ENCODE measurements around the gene CCDC159. TPM values are rescaled to one million over a fixed set of nuclear protein-coding genes. Genes with fewer than 3 reads are reported as not detected.
"Not testable (repeated sequence)": the region's sequence is repeated elsewhere in the genome, so short reads cannot be mapped to it uniquely, and the experiment has no call there.

Gene CCDC159
- total RNA-seq, 1 experiment from 2014 or later = 18.2 TPM

GRCh38 chr19:11377756-11378155, 31.4 kb downstream of the CCDC159 start:
- no peaks in the 10 kb centered on the region for H3K9me3 Mint-ChIP-seq (ENCODE audit: unreplicated experiment)
- POLR2A ChIA-PET = interaction anchor here (0.6 to 5.6 kb wide), 12 partner anchors 9 to 1344 kb away, joined by 3 to 88 read pairs (median 3); partner anchors contain the start of genes CCDC159, ELOF1, ODAD3 and PRKCSH
- no peaks in the 10 kb centered on the region for H3K27me3 Mint-ChIP-seq (ENCODE audit: insufficient read depth, unreplicated experiment)
- intact Hi-C loops (cut with micrococcal nuclease) = no loop called here
- no peaks in the 10 kb centered on the region for H3K36me3 Mint-ChIP-seq (ENCODE audit: insufficient read depth, unreplicated experiment)
- no TSS peak for BruUV-seq (replicated peaks)
- peak overlapping the region; percentile 69 for H3K27ac Mint-ChIP-seq (ENCODE audit: low read depth, unreplicated experiment)
- peaks cover 35% of the 10 kb centered on the region for H3K4me1 Mint-ChIP-seq (ENCODE audit: insufficient read depth, unreplicated experiment)
- CTCF ChIA-PET = interaction anchor here (0.5 to 1.8 kb wide), 11 partner anchors 11 to 225 kb away, joined by 3 to 6 read pairs (median 3); partner anchors contain the start of gene RAB3D
- peak overlapping the region; percentile 58 for H3K4me3 Mint-ChIP-seq (ENCODE audit: unreplicated experiment)
- no peak for TF ChIP-seq CTCF (IDR thresholded peaks at IDR 0.05; ENCODE audit: unreplicated experiment)
- peak; percentile 44 for DNase-seq (ENCODE audit: unreplicated experiment)

- peak; percentile 12 for TF ChIP-seq CTCF (IDR thresholded peaks at IDR 0.05; ENCODE audit: unreplicated experiment)
- ChIA-PET POLR2A (interaction anchor here (1.1 to 5.6 kb wide), 3 partner anchors 33 to 1344 kb away, joined by 3 to 88 read pairs (median 4); partner anchors contain the start of genes CCDC159 and TMEM205), CTCF (interaction anchor here (0.5 to 1.8 kb wide), 7 partner anchors 10 to 216 kb away, joined by 3 to 6 read pairs (median 3); partner anchors contain the start of gene RAB3D)
- Mint-ChIP-seq H3K9me3 (ENCODE audit: unreplicated experiment) (no peaks in the 10 kb centered on the region), H3K4me3 (ENCODE audit: unreplicated experiment) (peak overlapping the region; percentile 43), H3K27ac (ENCODE audit: low read depth, unreplicated experiment) (no peak overlapping the region), H3K36me3 (ENCODE audit: insufficient read depth, unreplicated experiment) (no peaks in the 10 kb centered on the region), H3K27me3 (ENCODE audit: insufficient read depth, unreplicated experiment) (no peaks in the 10 kb centered on the region), H3K4me1 (ENCODE audit: insufficient read depth, unreplicated experiment) (peaks cover 35% of the 10 kb centered on the region)
- intact Hi-C loops (cut with micrococcal nuclease) = no loop called here
- BruUV-seq (replicated peaks) = no TSS peak
- DNase-seq (ENCODE audit: unreplicated experiment) = peak; percentile 88
These were observed 32.2 kb downstream of the CCDC159 start for GRCh38 chr19:11378319-11379189.

GRCh38 chr19:11379269-11379845, 33.0 kb downstream of the CCDC159 start:
- intact Hi-C loops (cut with micrococcal nuclease); BruUV-seq (replicated peaks); H3K27ac Mint-ChIP-seq (ENCODE audit: low read depth, unreplicated experiment); DNase-seq (ENCODE audit: unreplicated experiment); H3K27me3 Mint-ChIP-seq (ENCODE audit: insufficient read depth, unreplicated experiment); H3K9me3 Mint-ChIP-seq (ENCODE audit: unreplicated experiment); H3K4me3 Mint-ChIP-seq (ENCODE audit: unreplicated experiment); H3K36me3 Mint-ChIP-seq (ENCODE audit: insufficient read depth, unreplicated experiment): not testable (repeated sequence)
- CTCF ChIA-PET = interaction anchor here (0.6 to 1.2 kb wide), 6 partner anchors 20 to 204 kb away, joined by 3 to 4 read pairs (median 3); no protein-coding TSS in a partner anchor
- peaks cover 35% of the 10 kb centered on the region for H3K4me1 Mint-ChIP-seq (ENCODE audit: insufficient read depth, unreplicated experiment)
- POLR2A ChIA-PET = interaction anchor here (1.1 kb wide), 1 partner anchor 55 kb away, joined by 3 read pairs; no protein-coding TSS in a partner anchor

GRCh38 chr19:11379857-11380350, 33.6 kb downstream of the CCDC159 start:
- no peaks in the 10 kb centered on the region for H3K36me3 Mint-ChIP-seq (ENCODE audit: insufficient read depth, unreplicated experiment)
- H3K4me3 Mint-ChIP-seq (ENCODE audit: unreplicated experiment) = peak overlapping the region; percentile 76
- ChIA-PET POLR2A (interaction anchor here (2.0 kb wide), 1 partner anchor 33 kb away, joined by 6 read pairs; the partner anchor contains the start of genes CCDC159 and TMEM205), CTCF (interaction anchor here (0.7 to 2.0 kb wide), 8 partner anchors 21 to 209 kb away, joined by 3 to 9 read pairs (median 4); no protein-coding TSS in a partner anchor)
- no peaks in the 10 kb centered on the region for H3K9me3 Mint-ChIP-seq (ENCODE audit: unreplicated experiment)
- TSS peak; percentile 67 for BruUV-seq (replicated peaks)
- TF ChIP-seq CTCF (IDR thresholded peaks at IDR 0.05; ENCODE audit: unreplicated experiment) = no peak
- intact Hi-C loops (cut with micrococcal nuclease) = loop anchor here (2.0 kb wide), 3 partner anchors 55 to 207 kb away; partner anchors contain the start of genes ODAD3 and PRKCSH
- no peak overlapping the region for H3K27ac Mint-ChIP-seq (ENCODE audit: low read depth, unreplicated experiment)
- peaks cover 35% of the 10 kb centered on the region for H3K4me1 Mint-ChIP-seq (ENCODE audit: insufficient read depth, unreplicated experiment)
- no peaks in the 10 kb centered on the region for H3K27me3 Mint-ChIP-seq (ENCODE audit: insufficient read depth, unreplicated experiment)
- no peak for DNase-seq (ENCODE audit: unreplicated experiment)

All from MCF 10A (cell line).